Suppressor macrophage treated with lipopolysaccharide for 1 hour (primary cell): ENCODE results near the gene KCNQ4.

ENCODE experiments used
- DNase-seq, 3 donors: peaks; one replicate each; pipeline ENCODE4 v3.0.0-alpha.2; 2020 to 2022

Gene KCNQ4

GRCh38 chr1:40820911-40821693 is 37.5 kb downstream of the KCNQ4 start:
- DNase-seq: no peak

GRCh38 chr1:40822890-40823289 is 39.3 kb downstream of the KCNQ4 start:
- no peak for DNase-seq

GRCh38 chr1:40823345-40823744 is 39.8 kb downstream of the KCNQ4 start:
- no peak for DNase-seq

- DNase-seq: no peak
Observed at GRCh38 chr1:40823983-40824382, 40.4 kb downstream of the KCNQ4 start.

GRCh38 chr1:40824591-40825434 is 41.2 kb downstream of the KCNQ4 start:
- no peak for DNase-seq

GRCh38 chr1:40825435-40825788 is 41.8 kb downstream of the KCNQ4 start:
- DNase-seq: peak in 2 of 3 donors; percentile 32 to 37

- no peak for DNase-seq
Observed at GRCh38 chr1:40825996-40826395, 42.4 kb downstream of the KCNQ4 start.

- DNase-seq: no peak
Observed at GRCh38 chr1:40829631-40830245, 46.2 kb downstream of the KCNQ4 start.

- no peak for DNase-seq
Observed at GRCh38 chr1:40830419-40830943, 46.9 kb downstream of the KCNQ4 start.

GRCh38 chr1:40831001-40831732 is 47.6 kb downstream of the KCNQ4 start:
- DNase-seq: no peak

- DNase-seq: no peak
Observed at GRCh38 chr1:40833979-40834378, 50.4 kb downstream of the KCNQ4 start.

GRCh38 chr1:40834968-40835545 is 51.5 kb downstream of the KCNQ4 start:
- DNase-seq: no peak

GRCh38 chr1:40836283-40836682 is 52.7 kb downstream of the KCNQ4 start:
- no peak for DNase-seq

- DNase-seq: no peak
Observed at GRCh38 chr1:40837601-40838000, 54.0 kb downstream of the KCNQ4 start.

GRCh38 chr1:40838045-40838979 is 54.7 kb downstream of the KCNQ4 start:
- DNase-seq: no peak

- no peak for DNase-seq
Observed at GRCh38 chr1:40838980-40839942, 55.7 kb downstream of the KCNQ4 start.

GRCh38 chr1:40839943-40840335 is 56.4 kb downstream of the KCNQ4 start:
- DNase-seq: no peak

GRCh38 chr1:40840526-40841323 is 57.1 kb downstream of the KCNQ4 start:
- no peak for DNase-seq

- DNase-seq: no peak
Observed at GRCh38 chr1:40841602-40842001, 58.0 kb downstream of the KCNQ4 start.
